ENCODE results near the gene CTAGE15. TPM values are rescaled to one million over a fixed set of nuclear protein-coding genes. Genes with fewer than 3 reads are reported as not detected.
"Not testable (repeated sequence)": the region's sequence is repeated elsewhere in the genome, so short reads cannot be mapped to it uniquely, and the experiment has no call there.

CTAGE15 gene
- total RNA-seq (2022): not detected in 2 replicates
- not detected for Bru-seq, nascent RNA
- not detected for BruChase-seq, experiment 1, labeled RNA remaining after a 2-hour chase
- not detected for BruChase-seq, experiment 2, labeled RNA remaining after a 6-hour chase
- long read RNA-seq: 0 reads

GRCh38 chr7:143571501-143571900 is at the start of gene CTAGE15:
Gene CTAGE15, plus strand, starts transcription at chr7:143571801. Its CDS starts 17 bp downstream, at chr7:143571818.
- H3K27me3 ChIP-seq (replicated peaks; ENCODE audit: control insufficient read depth, insufficient read depth, low read length); intact Hi-C loops (cut with micrococcal nuclease; ENCODE audit: unreplicated experiment); H3K9me3 Mint-ChIP-seq (ENCODE audit: unreplicated experiment); H3K4me1 ChIP-seq; H3K36me3 Mint-ChIP-seq (ENCODE audit: insufficient read depth, unreplicated experiment); H3K4me3 ChIP-seq (ENCODE audit: low read depth, low read length); POLR2A ChIA-PET; H3K27ac Mint-ChIP-seq (ENCODE audit: unreplicated experiment); H3K27me3 Mint-ChIP-seq (ENCODE audit: insufficient read depth, unreplicated experiment); H3K9me3 ChIP-seq; H3K4me3 Mint-ChIP-seq (ENCODE audit: unreplicated experiment); BruUV-seq (replicated peaks); DNase-seq; H3K36me3 ChIP-seq (ENCODE audit: control insufficient read depth, insufficient read depth, low read length); CTCF ChIA-PET; H3K4me1 Mint-ChIP-seq (ENCODE audit: low read depth, unreplicated experiment): not testable (repeated sequence)

- H3K27me3 Mint-ChIP-seq (ENCODE audit: insufficient read depth, unreplicated experiment); CTCF ChIA-PET; H3K9me3 Mint-ChIP-seq (ENCODE audit: unreplicated experiment); H3K4me1 ChIP-seq; POLR2A ChIA-PET; H3K4me3 Mint-ChIP-seq (ENCODE audit: unreplicated experiment); H3K36me3 Mint-ChIP-seq (ENCODE audit: insufficient read depth, unreplicated experiment); H3K4me3 ChIP-seq (ENCODE audit: low read depth, low read length); intact Hi-C loops (cut with micrococcal nuclease; ENCODE audit: unreplicated experiment); H3K27me3 ChIP-seq (replicated peaks; ENCODE audit: control insufficient read depth, insufficient read depth, low read length); H3K27ac Mint-ChIP-seq (ENCODE audit: unreplicated experiment); BruUV-seq (replicated peaks); H3K4me1 Mint-ChIP-seq (ENCODE audit: low read depth, unreplicated experiment); H3K36me3 ChIP-seq (ENCODE audit: control insufficient read depth, insufficient read depth, low read length); H3K9me3 ChIP-seq; DNase-seq: not testable (repeated sequence)
Measured at GRCh38 chr7:143522309-143522916, 49.2 kb upstream of the CTAGE15 start.

- H3K4me3 ChIP-seq (ENCODE audit: low read depth, low read length); DNase-seq; H3K27ac Mint-ChIP-seq (ENCODE audit: unreplicated experiment); BruUV-seq (replicated peaks); H3K4me1 ChIP-seq; H3K27me3 Mint-ChIP-seq (ENCODE audit: insufficient read depth, unreplicated experiment); intact Hi-C loops (cut with micrococcal nuclease; ENCODE audit: unreplicated experiment); H3K9me3 Mint-ChIP-seq (ENCODE audit: unreplicated experiment); H3K9me3 ChIP-seq; H3K36me3 ChIP-seq (ENCODE audit: control insufficient read depth, insufficient read depth, low read length); POLR2A ChIA-PET; H3K36me3 Mint-ChIP-seq (ENCODE audit: insufficient read depth, unreplicated experiment); CTCF ChIA-PET; H3K4me3 Mint-ChIP-seq (ENCODE audit: unreplicated experiment); H3K27me3 ChIP-seq (replicated peaks; ENCODE audit: control insufficient read depth, insufficient read depth, low read length): not testable (repeated sequence)
- H3K4me1 Mint-ChIP-seq (ENCODE audit: low read depth, unreplicated experiment): peaks cover 11% of the 10 kb centered on the region
Measured at GRCh38 chr7:143531169-143531926, 40.3 kb upstream of the CTAGE15 start.

- POLR2A ChIA-PET; H3K27ac Mint-ChIP-seq (ENCODE audit: unreplicated experiment); H3K4me1 Mint-ChIP-seq (ENCODE audit: low read depth, unreplicated experiment); H3K36me3 Mint-ChIP-seq (ENCODE audit: insufficient read depth, unreplicated experiment); H3K27me3 ChIP-seq (replicated peaks; ENCODE audit: control insufficient read depth, insufficient read depth, low read length); H3K9me3 ChIP-seq; intact Hi-C loops (cut with micrococcal nuclease; ENCODE audit: unreplicated experiment); H3K4me3 Mint-ChIP-seq (ENCODE audit: unreplicated experiment); CTCF ChIA-PET; H3K36me3 ChIP-seq (ENCODE audit: control insufficient read depth, insufficient read depth, low read length); H3K4me3 ChIP-seq (ENCODE audit: low read depth, low read length); DNase-seq; H3K27me3 Mint-ChIP-seq (ENCODE audit: insufficient read depth, unreplicated experiment); H3K4me1 ChIP-seq; BruUV-seq (replicated peaks); H3K9me3 Mint-ChIP-seq (ENCODE audit: unreplicated experiment): not testable (repeated sequence)
Measured at GRCh38 chr7:143531932-143532331, 39.7 kb upstream of the CTAGE15 start.

GRCh38 chr7:143533213-143533839 is 38.3 kb upstream of the CTAGE15 start:
- peak; percentile 36 to 46 for DNase-seq
- H3K4me3 ChIP-seq (ENCODE audit: low read depth, low read length); H3K27ac Mint-ChIP-seq (ENCODE audit: unreplicated experiment); H3K9me3 Mint-ChIP-seq (ENCODE audit: unreplicated experiment); CTCF ChIA-PET; H3K36me3 ChIP-seq (ENCODE audit: control insufficient read depth, insufficient read depth, low read length); intact Hi-C loops (cut with micrococcal nuclease; ENCODE audit: unreplicated experiment); H3K9me3 ChIP-seq; H3K27me3 Mint-ChIP-seq (ENCODE audit: insufficient read depth, unreplicated experiment); H3K4me3 Mint-ChIP-seq (ENCODE audit: unreplicated experiment); BruUV-seq (replicated peaks); POLR2A ChIA-PET; H3K27me3 ChIP-seq (replicated peaks; ENCODE audit: control insufficient read depth, insufficient read depth, low read length); H3K4me1 Mint-ChIP-seq (ENCODE audit: low read depth, unreplicated experiment); H3K36me3 Mint-ChIP-seq (ENCODE audit: insufficient read depth, unreplicated experiment); H3K4me1 ChIP-seq: not testable (repeated sequence)

- H3K9me3 Mint-ChIP-seq (ENCODE audit: unreplicated experiment); H3K4me3 Mint-ChIP-seq (ENCODE audit: unreplicated experiment); POLR2A ChIA-PET; H3K4me1 ChIP-seq; H3K4me1 Mint-ChIP-seq (ENCODE audit: low read depth, unreplicated experiment); H3K36me3 ChIP-seq (ENCODE audit: control insufficient read depth, insufficient read depth, low read length); intact Hi-C loops (cut with micrococcal nuclease; ENCODE audit: unreplicated experiment); H3K9me3 ChIP-seq; H3K4me3 ChIP-seq (ENCODE audit: low read depth, low read length); DNase-seq; H3K27me3 Mint-ChIP-seq (ENCODE audit: insufficient read depth, unreplicated experiment); BruUV-seq (replicated peaks); H3K36me3 Mint-ChIP-seq (ENCODE audit: insufficient read depth, unreplicated experiment); H3K27ac Mint-ChIP-seq (ENCODE audit: unreplicated experiment); H3K27me3 ChIP-seq (replicated peaks; ENCODE audit: control insufficient read depth, insufficient read depth, low read length): not testable (repeated sequence)
- CTCF ChIA-PET: interaction anchor here (0.7 kb wide), 1 partner anchor 74 kb away, joined by 3 read pairs; no protein-coding TSS in a partner anchor
Measured at GRCh38 chr7:143536443-143536842, 35.2 kb upstream of the CTAGE15 start.
